ENCODE results near the gene ANTXR1. TPM values are rescaled to one million over a fixed set of nuclear protein-coding genes. Genes with fewer than 3 reads are reported as not detected.

The ANTXR1 gene
- total and polyA plus RNA-seq, 2 experiments from 2014 or later: 24.0 to 36.0 TPM

DNA sequence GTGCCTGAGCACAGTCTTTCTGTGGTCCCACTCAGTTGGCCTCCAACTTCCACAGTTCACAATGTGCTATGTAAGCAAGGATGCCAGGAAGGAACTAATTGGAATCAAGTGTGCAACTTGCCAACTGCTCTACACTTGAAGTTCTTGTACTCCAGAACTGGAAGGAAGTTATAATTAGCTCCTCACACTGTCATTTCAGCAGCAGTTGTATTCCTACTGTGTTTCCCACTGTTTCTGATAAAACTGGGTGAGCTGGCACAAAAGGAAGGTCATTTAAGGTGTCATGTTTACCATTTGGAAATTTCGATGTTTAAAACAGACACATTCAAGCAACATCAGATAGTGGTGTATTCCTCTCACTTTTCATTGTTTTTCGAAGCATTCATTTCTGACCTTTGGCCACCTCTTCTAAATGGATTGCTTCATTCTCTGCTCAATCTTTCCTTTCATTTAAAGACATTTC, 84.2 kb downstream of the ANTXR1 start:
- Histone ChIP-seq H3K9me3 (ENCODE audit: low read depth) (no peaks in the 10 kb centered on the region), H3K27me3 (no peaks in the 10 kb centered on the region), H3K36me3 (peaks cover 12% of the 10 kb centered on the region), H3K4me3 (no peak overlapping the region), H3K4me1 (ENCODE audit: low read depth) (peaks cover 10% of the 10 kb centered on the region), H3K27ac (no peak overlapping the region)
- DNase-seq (ENCODE audit: low read depth in 1 of 2, low spot score in 1 of 2): peak; percentile 46 to 49
- TF ChIP-seq, protein P1, sequence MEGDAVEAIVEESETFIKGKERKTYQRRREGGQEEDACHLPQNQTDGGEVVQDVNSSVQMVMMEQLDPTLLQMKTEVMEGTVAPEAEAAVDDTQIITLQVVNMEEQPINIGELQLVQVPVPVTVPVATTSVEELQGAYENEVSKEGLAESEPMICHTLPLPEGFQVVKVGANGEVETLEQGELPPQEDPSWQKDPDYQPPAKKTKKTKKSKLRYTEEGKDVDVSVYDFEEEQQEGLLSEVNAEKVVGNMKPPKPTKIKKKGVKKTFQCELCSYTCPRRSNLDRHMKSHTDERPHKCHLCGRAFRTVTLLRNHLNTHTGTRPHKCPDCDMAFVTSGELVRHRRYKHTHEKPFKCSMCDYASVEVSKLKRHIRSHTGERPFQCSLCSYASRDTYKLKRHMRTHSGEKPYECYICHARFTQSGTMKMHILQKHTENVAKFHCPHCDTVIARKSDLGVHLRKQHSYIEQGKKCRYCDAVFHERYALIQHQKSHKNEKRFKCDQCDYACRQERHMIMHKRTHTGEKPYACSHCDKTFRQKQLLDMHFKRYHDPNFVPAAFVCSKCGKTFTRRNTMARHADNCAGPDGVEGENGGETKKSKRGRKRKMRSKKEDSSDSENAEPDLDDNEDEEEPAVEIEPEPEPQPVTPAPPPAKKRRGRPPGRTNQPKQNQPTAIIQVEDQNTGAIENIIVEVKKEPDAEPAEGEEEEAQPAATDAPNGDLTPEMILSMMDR (IDR thresholded peaks at IDR 0.05; ENCODE audit: low read depth, low read length): no peak

DNA sequence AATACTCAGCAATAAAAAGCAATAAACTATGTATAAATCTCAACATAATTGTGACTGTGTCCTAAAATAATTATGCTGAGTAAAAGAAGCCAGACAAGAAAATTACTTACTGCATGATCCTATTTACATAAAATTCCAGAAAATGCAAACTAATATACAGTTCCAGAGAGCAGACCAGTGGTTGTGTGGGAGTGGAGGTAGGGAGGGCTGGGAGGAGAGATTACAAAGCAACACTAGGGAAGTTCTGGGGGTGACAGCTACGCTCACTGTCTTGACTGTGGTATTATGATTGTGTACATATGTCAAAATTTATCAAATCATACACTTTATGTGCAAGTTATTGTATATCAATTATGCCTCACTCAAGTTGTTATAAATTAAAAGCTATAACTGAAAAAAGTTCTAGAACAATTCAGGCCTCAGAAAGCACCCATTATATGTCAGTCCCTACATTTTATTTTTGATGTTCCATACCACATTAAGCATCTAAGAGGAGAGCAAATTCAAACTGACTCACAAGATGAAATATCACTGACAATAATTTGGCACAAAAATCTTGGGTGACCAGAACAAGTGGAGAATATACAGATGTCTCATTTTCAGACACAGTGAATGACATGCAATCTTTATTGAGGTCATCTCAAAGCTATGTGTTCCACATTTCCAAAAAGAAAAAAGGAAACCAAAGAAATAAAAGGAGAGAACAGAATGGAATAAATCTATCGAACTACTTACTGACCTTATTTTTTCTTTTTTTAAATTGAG, 85.1 kb downstream of the ANTXR1 start:
- TF ChIP-seq, protein P1 (IDR thresholded peaks at IDR 0.05; ENCODE audit: low read depth, low read length): no peak
- Histone ChIP-seq H3K9me3 (ENCODE audit: low read depth) (no peaks in the 10 kb centered on the region), H3K4me3 (no peak overlapping the region), H3K27ac (no peak overlapping the region), H3K4me1 (ENCODE audit: low read depth) (peaks cover 10% of the 10 kb centered on the region), H3K27me3 (no peaks in the 10 kb centered on the region), H3K36me3 (peaks cover 10% of the 10 kb centered on the region)
- peak in 1 of 2 donors; percentile 35 for DNase-seq (ENCODE audit: low read depth in 1 of 2, low spot score in 1 of 2)

DNA sequence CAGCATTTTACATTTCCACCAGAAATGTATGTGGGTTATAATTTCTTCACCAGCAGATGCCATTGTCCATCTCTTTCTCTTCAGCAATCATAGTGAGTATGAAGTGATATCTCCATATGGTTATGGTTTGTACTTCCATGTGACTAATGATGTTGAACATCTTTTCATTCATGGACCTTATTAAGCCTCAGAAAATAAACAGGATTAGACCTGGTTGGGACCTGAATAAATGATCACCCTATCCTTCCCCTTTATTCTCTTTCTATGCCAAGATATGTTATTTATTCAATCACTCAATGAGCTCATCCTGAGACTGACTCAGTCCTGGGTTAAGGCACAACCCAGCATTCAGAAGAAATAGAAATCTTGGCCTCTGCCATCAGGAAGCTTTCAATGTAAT, 86.6 kb downstream of the ANTXR1 start:
- no peaks in the 10 kb centered on the region for H3K9me3 ChIP-seq (ENCODE audit: low read depth)
- peaks cover 10% of the 10 kb centered on the region for H3K4me1 ChIP-seq (ENCODE audit: low read depth)
- H3K36me3 ChIP-seq: peaks cover 3% of the 10 kb centered on the region
- H3K27ac ChIP-seq: no peak overlapping the region
- no peak for DNase-seq (ENCODE audit: low read depth in 1 of 2, low spot score in 1 of 2)
- H3K27me3 ChIP-seq: no peaks in the 10 kb centered on the region
- H3K4me3 ChIP-seq: no peak overlapping the region
- TF ChIP-seq, protein P1 (IDR thresholded peaks at IDR 0.05; ENCODE audit: low read depth, low read length): no peak

DNA sequence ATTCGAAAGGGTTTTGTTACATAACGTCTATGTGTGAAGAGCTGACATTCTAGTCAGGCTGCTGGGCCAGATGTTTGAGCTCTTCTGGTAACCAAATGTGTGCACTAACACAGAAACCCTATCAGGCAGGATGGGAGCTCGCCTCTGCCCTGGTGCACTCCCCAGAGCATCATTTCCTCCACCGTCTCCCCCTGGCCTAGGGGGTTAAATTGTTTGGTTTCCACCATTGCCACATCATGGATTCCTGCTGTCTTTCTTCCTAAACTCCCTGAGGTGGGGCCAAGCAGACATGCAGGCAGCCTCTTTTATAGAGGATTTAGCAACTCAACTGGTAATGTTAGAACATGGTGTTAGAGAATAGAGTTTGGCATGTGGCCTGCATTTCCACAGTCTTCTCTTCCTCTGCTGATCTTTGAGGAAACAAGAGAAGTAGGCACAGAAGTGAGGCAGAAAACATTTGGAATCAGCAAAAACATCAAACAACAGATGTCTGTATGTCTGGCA, 87.3 kb downstream of the ANTXR1 start:
- Histone ChIP-seq H3K9me3 (ENCODE audit: low read depth) (no peaks in the 10 kb centered on the region), H3K27me3 (no peaks in the 10 kb centered on the region), H3K27ac (no peak overlapping the region), H3K36me3 (peaks cover 7% of the 10 kb centered on the region), H3K4me1 (ENCODE audit: low read depth) (peaks cover 10% of the 10 kb centered on the region), H3K4me3 (no peak overlapping the region)
- peak in 1 of 2 donors; percentile 87 for DNase-seq (ENCODE audit: low read depth in 1 of 2, low spot score in 1 of 2)
- TF ChIP-seq, protein P1 (IDR thresholded peaks at IDR 0.05; ENCODE audit: low read depth, low read length): no peak

DNA sequence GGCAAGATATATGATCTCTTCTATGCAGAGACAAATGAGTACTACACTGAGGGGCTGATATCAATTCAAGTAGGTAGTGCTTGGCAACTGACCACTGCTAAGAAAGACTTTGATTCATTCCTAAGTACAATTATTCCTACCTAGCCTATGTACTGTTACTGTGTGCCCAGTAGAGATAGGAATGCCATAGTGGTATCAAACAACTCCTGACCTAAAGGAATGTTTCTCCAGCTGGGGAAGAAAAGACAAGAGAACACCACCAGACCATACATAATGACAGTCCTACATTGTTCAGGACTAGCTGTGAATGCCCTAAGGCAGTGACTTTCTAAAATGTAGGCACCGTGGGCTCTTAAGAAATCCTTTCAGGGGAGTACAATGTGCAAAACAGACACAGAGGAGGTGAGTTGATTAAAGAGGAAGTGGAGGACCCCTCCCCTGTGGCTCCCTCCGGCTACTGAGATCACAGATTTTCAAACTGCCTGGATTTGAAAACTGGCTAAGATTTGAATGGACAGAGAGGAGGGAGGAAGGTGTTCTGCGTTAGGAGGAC, 89.1 kb downstream of the ANTXR1 start:
- Histone ChIP-seq H3K27ac (no peak overlapping the region), H3K36me3 (peaks cover 7% of the 10 kb centered on the region), H3K4me1 (ENCODE audit: low read depth) (peaks cover 5% of the 10 kb centered on the region), H3K9me3 (ENCODE audit: low read depth) (no peaks in the 10 kb centered on the region), H3K4me3 (no peak overlapping the region), H3K27me3 (no peaks in the 10 kb centered on the region)
- no peak for DNase-seq (ENCODE audit: low read depth in 1 of 2, low spot score in 1 of 2)
- TF ChIP-seq, protein P1 (IDR thresholded peaks at IDR 0.05; ENCODE audit: low read depth, low read length): no peak
